HEK293 (cell line): ENCODE data around the gene KCNB1.

Source experiments
- ATF2 ChIP-seq: fragments of 450-650 bp; formaldehyde crosslinking; IDR thresholded peaks from 2 replicates; pipeline ENCODE4 v1.5.1; 2016; ENCODE audit warnings: missing biosample characterization, missing genetic modification characterization, low read depth
- CTCF ChIP-seq: fragments of 450-650 bp; formaldehyde crosslinking; IDR thresholded peaks from 2 replicates; pipeline ENCODE4 v1.5.1; 2016; ENCODE audit warnings: missing biosample characterization, missing genetic modification characterization
- REST ChIP-seq: fragments of 450-650 bp; formaldehyde crosslinking; IDR thresholded peaks from 2 replicates; pipeline ENCODE4 v1.5.1; 2016; ENCODE audit warnings: missing biosample characterization, missing genetic modification characterization
- ZBTB49 ChIP-seq: fragments of 450-650 bp; formaldehyde crosslinking; IDR thresholded peaks from 2 replicates; pipeline ENCODE4 v1.5.1; 2016; ENCODE audit warnings: missing biosample characterization, missing genetic modification characterization, low read depth
- ZNF274 ChIP-seq, 2 experiments: fragments of 200-500 bp in 1 of 2; fragments of 450-650 bp in 1 of 2; sonication (Bioruptor generic) in 1 of 2; formaldehyde crosslinking in 1 of 2; IDR thresholded peaks; 2 replicates each; pipeline versions ENCODE4 v1.5.1 to v1.6.1; 2014 to 2016; ENCODE audit warnings: borderline replicate concordance in 1 of 2, inconsistent platforms in 1 of 2, low read length in 1 of 2, missing biosample characterization in 1 of 2, missing genetic modification characterization in 1 of 2
- ZNF366 ChIP-seq: fragments of 450-650 bp; formaldehyde crosslinking; conservative IDR thresholded peaks from 2 replicates; pipeline ENCODE4 v1.5.1; 2016; ENCODE audit warnings: missing biosample characterization, missing genetic modification characterization
- ZNF777 ChIP-seq: fragments of 450-650 bp; formaldehyde crosslinking; IDR thresholded peaks from 2 replicates; pipeline ENCODE4 v1.5.1; 2017; ENCODE audit warnings: missing biosample characterization, missing genetic modification characterization, borderline replicate concordance
- ZNF785 ChIP-seq: fragments of 450-650 bp; formaldehyde crosslinking; IDR thresholded peaks from 2 replicates; pipeline ENCODE4 v1.5.1; 2016; ENCODE audit warnings: missing biosample characterization, missing genetic modification characterization
- ZSCAN23 ChIP-seq: fragments of 450-650 bp; formaldehyde crosslinking; IDR thresholded peaks from 2 replicates; pipeline ENCODE4 v1.5.1; 2016; ENCODE audit warnings: missing biosample characterization, missing genetic modification characterization

- TF ChIP-seq CTCF (tag by site-specific recombination) (no peak), ZNF274 (IDR thresholded peaks at IDR 0.05; ENCODE audit: low read length) (no peak), ZNF274 (tag by site-specific recombination; IDR thresholded peaks at IDR 0.05; ENCODE audit: borderline replicate concordance) (no peak), REST (tag by site-specific recombination) (no peak), ZNF777 (tag by site-specific recombination) (no peak), ZNF785 (tag by site-specific recombination) (no peak), ZNF366 (tag by site-specific recombination) (no peak), ZBTB49 (tag by site-specific recombination) (no peak), ZSCAN23 (tag by site-specific recombination) (no peak), ATF2 (tag by site-specific recombination) (no peak)
Measured at GRCh38 chr20:49315580-49315979, 166.9 kb downstream of the KCNB1 start.
